Measurements from ENCODE around the gene MYL6B. TPM values are rescaled to one million over a fixed set of nuclear protein-coding genes. Genes with fewer than 3 reads are reported as not detected.
"Not testable (repeated sequence)": the region's sequence is repeated elsewhere in the genome, so short reads cannot be mapped to it uniquely, and the experiment has no call there.

MYL6B gene
- total RNA-seq, 1 experiment from 2014 or later: 216 TPM

GRCh38 chr12:56146492-56147460 lies 5.6 kb upstream of the MYL6B start:
- in situ Hi-C loops (cut with HindIII; ENCODE audit: low pct_unique_long_range_greater_than_20kb, low sequenced_read_pairs): no loop called here
- peak; percentile 72 for DNase-seq (ENCODE audit: low read depth)

- no peak for DNase-seq (ENCODE audit: low read depth)
- in situ Hi-C loops (cut with HindIII; ENCODE audit: low pct_unique_long_range_greater_than_20kb, low sequenced_read_pairs): no loop called here
These were observed 1.8 kb upstream of the MYL6B start for GRCh38 chr12:56150563-56150962.

- peak; percentile 77 for DNase-seq (ENCODE audit: low read depth)
- in situ Hi-C loops (cut with HindIII; ENCODE audit: low pct_unique_long_range_greater_than_20kb, low sequenced_read_pairs): no loop called here
These were observed 685 bp upstream of the MYL6B start for GRCh38 chr12:56151672-56152131.

GRCh38 chr12:56152756-56153677 lies 630 bp downstream of the MYL6B start:
- in situ Hi-C loops (cut with HindIII; ENCODE audit: low pct_unique_long_range_greater_than_20kb, low sequenced_read_pairs): no loop called here
- DNase-seq (ENCODE audit: low read depth): no peak

GRCh38 chr12:56153678-56154065 lies 1.3 kb downstream of the MYL6B start:
- DNase-seq (ENCODE audit: low read depth): no peak
- in situ Hi-C loops (cut with HindIII; ENCODE audit: low pct_unique_long_range_greater_than_20kb, low sequenced_read_pairs): no loop called here

GRCh38 chr12:56154246-56154771 lies 1.9 kb downstream of the MYL6B start:
- DNase-seq (ENCODE audit: low read depth): no peak
- in situ Hi-C loops (cut with HindIII; ENCODE audit: low pct_unique_long_range_greater_than_20kb, low sequenced_read_pairs): no loop called here

- in situ Hi-C loops (cut with HindIII; ENCODE audit: low pct_unique_long_range_greater_than_20kb, low sequenced_read_pairs): no loop called here
- DNase-seq (ENCODE audit: low read depth): no peak
These were observed 2.4 kb downstream of the MYL6B start for GRCh38 chr12:56154818-56155217.

- no peak for DNase-seq (ENCODE audit: low read depth)
- in situ Hi-C loops (cut with HindIII; ENCODE audit: low pct_unique_long_range_greater_than_20kb, low sequenced_read_pairs): no loop called here
These were observed 3.0 kb downstream of the MYL6B start for GRCh38 chr12:56155256-56155845.

- in situ Hi-C loops (cut with HindIII; ENCODE audit: low pct_unique_long_range_greater_than_20kb, low sequenced_read_pairs); DNase-seq (ENCODE audit: low read depth): not testable (repeated sequence)
These were observed 4.2 kb downstream of the MYL6B start for GRCh38 chr12:56156464-56157200.

GRCh38 chr12:56157201-56158028 lies 5.0 kb downstream of the MYL6B start:
- in situ Hi-C loops (cut with HindIII; ENCODE audit: low pct_unique_long_range_greater_than_20kb, low sequenced_read_pairs): no loop called here
- peak; percentile 93 for DNase-seq (ENCODE audit: low read depth)

GRCh38 chr12:56158029-56158925 lies 5.9 kb downstream of the MYL6B start, which contains the start of gene MYL6:
Gene MYL6, plus strand, starts transcription at chr12:56158359. Its CDS starts 43 bp downstream, at chr12:56158402.
- in situ Hi-C loops (cut with HindIII; ENCODE audit: low pct_unique_long_range_greater_than_20kb, low sequenced_read_pairs): no loop called here
- peak; percentile 93 for DNase-seq (ENCODE audit: low read depth)

GRCh38 chr12:56158926-56159461 lies 6.6 kb downstream of the MYL6B start:
- in situ Hi-C loops (cut with HindIII; ENCODE audit: low pct_unique_long_range_greater_than_20kb, low sequenced_read_pairs): no loop called here
- DNase-seq (ENCODE audit: low read depth): peak; percentile 65

GRCh38 chr12:56159482-56160192 lies 7.2 kb downstream of the MYL6B start:
- in situ Hi-C loops (cut with HindIII; ENCODE audit: low pct_unique_long_range_greater_than_20kb, low sequenced_read_pairs): no loop called here

GRCh38 chr12:56160193-56160763 lies 7.9 kb downstream of the MYL6B start:
- in situ Hi-C loops (cut with HindIII; ENCODE audit: low pct_unique_long_range_greater_than_20kb, low sequenced_read_pairs): no loop called here

More at GRCh38 chr12:56159482-56160192, 7.2 kb downstream of the MYL6B start:
- DNase-seq (ENCODE audit: low read depth): no peak

More at GRCh38 chr12:56160193-56160763, 7.9 kb downstream of the MYL6B start:
- no peak for DNase-seq (ENCODE audit: low read depth)
